GM21723 (cell line): ENCODE data around the gene HERC4.
A peak's percentile ranks its signal among the peaks of the same experiment; 100 is the strongest.
"Not testable (repeated sequence)": the region's sequence is repeated elsewhere in the genome, so short reads cannot be mapped to it uniquely, and the experiment has no call there.

Source experiments
- ATAC-seq: cut with Tn5 transposase; IDR thresholded peaks from one replicate; pipeline ENCODE4 v1.9.1; 2021; ENCODE audit warnings: mild to moderate bottlenecking, moderate library complexity; ENCODE audit not compliant: unreplicated experiment

HERC4 gene

GRCh38 chr10:67884313-67884841, 190.7 kb downstream of the HERC4 start, which contains the start of gene SIRT1:
Gene SIRT1 (plus strand): TSS chr10:67884656. CDS start chr10:67884722, 66 bp downstream.
- ATAC-seq: peak; percentile 86

GRCh38 chr10:67883710-67884312, 191.3 kb downstream of the HERC4 start:
- ATAC-seq: no peak

- ATAC-seq: no peak
Observed at GRCh38 chr10:67878133-67878532, 196.9 kb downstream of the HERC4 start.

- ATAC-seq: not testable (repeated sequence)
Observed at GRCh38 chr10:67877421-67877820, 197.7 kb downstream of the HERC4 start.

- no peak for ATAC-seq
Observed at GRCh38 chr10:67875340-67876238, 199.5 kb downstream of the HERC4 start.
